IPS DF 6.9 (cell line): Measurements from ENCODE around the gene AIF1.

Source experiments
- DNase-seq: peaks from one replicate; pipeline ENCODE4 v3.0.0-alpha.2; 2013; ENCODE audit warnings: low read depth, low spot score
- H3K27ac ChIP-seq: one replicate; pipeline ENCODE4 v1.5.1; 2013; ENCODE audit warnings: low read length, control low read depth
- H3K27me3 ChIP-seq: 2 replicates; pipeline ENCODE4 v1.6.1; 2013; ENCODE audit warnings: mild to moderate bottlenecking, low read length; ENCODE audit not compliant: control insufficient read depth, insufficient read depth
- H3K36me3 ChIP-seq: 2 replicates; pipeline ENCODE4 v1.6.1; 2013; ENCODE audit warnings: low read length; ENCODE audit not compliant: control insufficient read depth, insufficient read depth
- H3K4me1 ChIP-seq: 2 replicates; pipeline ENCODE4 v1.6.1; 2013; ENCODE audit warnings: low read length; ENCODE audit not compliant: control insufficient read depth, insufficient read depth
- H3K4me3 ChIP-seq: 2 replicates; pipeline ENCODE4 v1.5.1; 2013; ENCODE audit warnings: mild to moderate bottlenecking, low read length
- H3K9me3 ChIP-seq: 2 replicates; pipeline ENCODE4 v1.6.1; 2013; ENCODE audit warnings: low read length, inconsistent platforms; ENCODE audit not compliant: control insufficient read depth, insufficient read depth
- WGBS: extraction: QIAGEN DNeasy Blood & Tissue Kit; methylation state at CpG from one replicate; pipeline ENCODE4 v1.1.7; 2013; ENCODE audit warnings: mixed read lengths, missing lambda C conversion rate; ENCODE audit not compliant: insufficient read length, insufficient coverage; 5-methylcytosine and 5-hydroxymethylcytosine counted together

The AIF1 gene

GRCh38 chr6:31651602-31652191, 36.7 kb downstream of the AIF1 start:
- no CpG with 5 or more reads among the region's 29 CpGs for WGBS
- no peak overlapping the region for H3K27ac ChIP-seq
- no peak for DNase-seq
- H3K36me3 ChIP-seq: peaks cover 11% of the 10 kb centered on the region; the same call in 1 of the 2 replicates
- no peaks in the 10 kb centered on the region for H3K27me3 ChIP-seq
- H3K4me3 ChIP-seq: peak overlapping the region; percentile 90
- H3K4me1 ChIP-seq: no peaks in the 10 kb centered on the region
- no peaks in the 10 kb centered on the region for H3K9me3 ChIP-seq

- Histone ChIP-seq H3K4me1 (no peaks in the 10 kb centered on the region), H3K27ac (no peak overlapping the region), H3K4me3 (peak overlapping the region; percentile 90; the same call in 1 of the 2 replicates), H3K9me3 (no peaks in the 10 kb centered on the region), H3K36me3 (peaks cover 11% of the 10 kb centered on the region; the same call in 1 of the 2 replicates), H3K27me3 (no peaks in the 10 kb centered on the region)
- DNase-seq: no peak
- WGBS: no CpG with 5 or more reads among the region's 37 CpGs
Measured at GRCh38 chr6:31652925-31653724, 38.1 kb downstream of the AIF1 start.

- 0 out of 2 replicates have a peak, but pooled peaks cover 2% of the 10 kb centered on the region for H3K4me1 ChIP-seq
- no peak for DNase-seq
- H3K27me3 ChIP-seq: no peaks in the 10 kb centered on the region
- no CpG with 5 or more reads among the region's 8 CpGs for WGBS
- H3K9me3 ChIP-seq: no peaks in the 10 kb centered on the region
- H3K27ac ChIP-seq: no peak overlapping the region
- H3K36me3 ChIP-seq: no peaks in the 10 kb centered on the region
- no peak overlapping the region for H3K4me3 ChIP-seq
Measured at GRCh38 chr6:31654574-31655348, 39.7 kb downstream of the AIF1 start.

GRCh38 chr6:31655349-31656237, 40.6 kb downstream of the AIF1 start, which contains the start of gene APOM:
Gene APOM, plus strand, starts transcription at chr6:31655894. Its CDS starts 73 bp downstream, at chr6:31655967.
- Histone ChIP-seq H3K4me3 (no peak within 1 kb of the TSS), H3K27me3 (no peaks in the 10 kb centered on the region), H3K4me1 (0 out of 2 replicates have a peak, but pooled peaks cover 2% of the 10 kb centered on the region), H3K36me3 (no peaks in the 10 kb centered on the region), H3K9me3 (no peaks in the 10 kb centered on the region), H3K27ac (no peak within 1 kb of the TSS)
- WGBS: no CpG with 5 or more reads among the region's 8 CpGs
- no peak for DNase-seq

GRCh38 chr6:31657406-31658157, 42.5 kb downstream of the AIF1 start:
- Histone ChIP-seq H3K9me3 (no peaks in the 10 kb centered on the region), H3K27me3 (no peaks in the 10 kb centered on the region), H3K27ac (no peak overlapping the region), H3K4me3 (no peak overlapping the region), H3K4me1 (0 out of 2 replicates have a peak, but pooled peaks cover 2% of the 10 kb centered on the region), H3K36me3 (0 out of 2 replicates have a peak, but pooled peaks cover 5% of the 10 kb centered on the region)
- DNase-seq: no peak
- WGBS: no CpG with 5 or more reads among the region's 6 CpGs

GRCh38 chr6:31658158-31658688, 43.2 kb downstream of the AIF1 start:
- H3K9me3 ChIP-seq: no peaks in the 10 kb centered on the region
- 0 out of 2 replicates have a peak, but pooled peaks cover 5% of the 10 kb centered on the region for H3K36me3 ChIP-seq
- 0 out of 2 replicates have a peak, but pooled peaks cover 2% of the 10 kb centered on the region for H3K4me1 ChIP-seq
- H3K27ac ChIP-seq: no peak overlapping the region
- no peak overlapping the region for H3K4me3 ChIP-seq
- DNase-seq: no peak
- no peaks in the 10 kb centered on the region for H3K27me3 ChIP-seq
- WGBS: no CpG with 5 or more reads among the region's 4 CpGs

- DNase-seq: no peak
- Histone ChIP-seq H3K4me1 (0 out of 2 replicates have a peak, but pooled peaks cover 2% of the 10 kb centered on the region), H3K27me3 (no peaks in the 10 kb centered on the region), H3K27ac (no peak overlapping the region), H3K9me3 (no peaks in the 10 kb centered on the region), H3K36me3 (0 out of 2 replicates have a peak, but pooled peaks cover 7% of the 10 kb centered on the region), H3K4me3 (no peak overlapping the region)
- WGBS: no CpG with 5 or more reads among the region's 13 CpGs
Measured at GRCh38 chr6:31658983-31659648, 44.1 kb downstream of the AIF1 start.

GRCh38 chr6:31659649-31660380, 44.8 kb downstream of the AIF1 start:
- no CpG with 5 or more reads among the region's 13 CpGs for WGBS
- Histone ChIP-seq H3K9me3 (no peaks in the 10 kb centered on the region), H3K36me3 (0 out of 2 replicates have a peak, but pooled peaks cover 7% of the 10 kb centered on the region), H3K4me1 (0 out of 2 replicates have a peak, but pooled peaks cover 2% of the 10 kb centered on the region), H3K4me3 (peak overlapping the region; percentile 77; the same call in 1 of the 2 replicates), H3K27me3 (no peaks in the 10 kb centered on the region), H3K27ac (no peak overlapping the region)
- no peak for DNase-seq
